SIG-M5 treated with dmso at 0.1 percent for 504 hours (cell line): ENCODE results near the gene PLEKHA4.
A peak's percentile ranks its signal among the peaks of the same experiment; 100 is the strongest.
"Not testable (repeated sequence)": the region's sequence is repeated elsewhere in the genome, so short reads cannot be mapped to it uniquely, and the experiment has no call there.

ENCODE experiments used
- DNase-seq: peaks from one replicate; lab custom pipeline; 2025; ENCODE audit not compliant: unreplicated experiment; lab: John Stamatoyannopoulos, UW

The PLEKHA4 gene

DNA sequence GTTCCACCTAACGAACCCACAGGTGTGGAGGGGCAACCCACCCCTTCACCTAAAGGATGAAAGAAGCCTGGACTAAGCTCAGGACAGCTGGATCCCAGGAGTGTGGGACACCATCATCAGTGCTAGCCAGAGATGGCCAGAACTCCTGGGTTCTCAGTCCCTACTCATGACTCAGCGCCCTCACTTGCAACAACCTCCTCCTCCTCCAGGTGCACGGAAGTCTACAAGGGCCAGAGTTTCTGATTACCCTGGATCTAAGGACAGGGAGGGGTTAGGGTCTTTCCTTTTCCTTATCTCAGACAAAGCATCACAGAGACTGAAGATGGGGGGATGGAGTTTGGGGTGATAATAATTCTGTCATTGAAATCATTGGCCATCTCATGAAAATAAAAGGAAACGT is 22.1 kb upstream of the PLEKHA4 start:
- DNase-seq: no peak

- not testable (repeated sequence) for DNase-seq
These were observed 21.1 kb upstream of the PLEKHA4 start for GRCh38 chr19:48889496-48889895.

DNA sequence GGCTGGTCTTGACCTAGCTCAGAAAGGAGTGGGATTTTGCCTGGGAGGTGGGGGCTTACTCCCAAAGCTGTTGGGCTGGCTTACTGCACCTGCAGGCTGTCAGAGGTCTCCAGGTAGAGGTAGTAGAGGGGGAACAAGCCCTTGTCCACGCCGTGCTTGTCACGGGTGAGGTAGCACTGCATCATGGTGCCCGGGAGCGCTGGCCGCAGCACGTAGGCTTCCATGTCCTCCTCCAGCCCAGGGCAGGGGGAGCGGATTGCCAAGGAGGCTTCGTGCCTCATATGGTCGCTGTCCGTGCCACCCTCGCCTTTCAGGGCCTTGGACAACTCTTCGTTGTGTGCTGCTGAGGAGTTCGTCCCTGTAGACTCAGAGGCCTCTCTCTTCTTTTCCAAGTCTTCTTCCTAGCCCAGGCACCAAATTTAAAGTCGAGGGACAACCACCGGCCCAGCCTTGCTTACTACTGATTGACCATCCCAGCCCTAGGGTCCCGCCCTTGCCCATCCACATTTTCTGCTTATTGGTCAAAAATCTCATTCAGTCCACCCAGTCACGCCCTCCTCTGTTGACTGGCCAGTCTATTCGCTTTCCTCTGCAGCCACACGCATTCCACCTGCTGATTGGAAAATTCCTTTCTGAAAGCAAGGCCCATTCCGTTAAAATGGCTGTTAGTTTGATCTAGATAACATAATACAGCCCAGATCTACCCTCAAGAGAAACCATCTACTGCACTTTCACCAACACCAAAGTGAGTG is 19.6 kb upstream of the PLEKHA4 start:
- DNase-seq: no peak

DNA sequence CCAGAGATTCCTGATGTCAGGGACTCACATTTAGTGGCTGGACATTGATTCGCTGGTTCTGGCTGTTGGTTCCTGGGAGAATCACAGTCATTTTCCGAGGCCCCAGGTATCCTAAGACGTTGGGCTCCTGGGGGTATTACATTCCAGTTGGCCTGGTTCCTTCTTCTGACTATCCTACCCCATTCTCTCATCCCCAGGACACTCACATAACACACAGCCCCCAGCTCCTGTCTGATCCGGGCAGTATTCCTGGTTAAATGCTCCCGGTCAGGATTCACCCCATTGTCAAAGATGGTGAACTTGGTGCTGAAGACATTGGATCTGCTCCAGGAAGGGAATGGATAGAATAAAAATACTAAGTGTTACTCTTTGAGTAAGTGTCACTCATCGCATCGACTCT is 15.3 kb upstream of the PLEKHA4 start:
- no peak for DNase-seq

GRCh38 chr19:48881741-48882657 is 13.6 kb upstream of the PLEKHA4 start:
- peak; percentile 35 for DNase-seq

- DNase-seq: not testable (repeated sequence)
These were observed 11.3 kb upstream of the PLEKHA4 start for GRCh38 chr19:48879696-48880095.

DNA sequence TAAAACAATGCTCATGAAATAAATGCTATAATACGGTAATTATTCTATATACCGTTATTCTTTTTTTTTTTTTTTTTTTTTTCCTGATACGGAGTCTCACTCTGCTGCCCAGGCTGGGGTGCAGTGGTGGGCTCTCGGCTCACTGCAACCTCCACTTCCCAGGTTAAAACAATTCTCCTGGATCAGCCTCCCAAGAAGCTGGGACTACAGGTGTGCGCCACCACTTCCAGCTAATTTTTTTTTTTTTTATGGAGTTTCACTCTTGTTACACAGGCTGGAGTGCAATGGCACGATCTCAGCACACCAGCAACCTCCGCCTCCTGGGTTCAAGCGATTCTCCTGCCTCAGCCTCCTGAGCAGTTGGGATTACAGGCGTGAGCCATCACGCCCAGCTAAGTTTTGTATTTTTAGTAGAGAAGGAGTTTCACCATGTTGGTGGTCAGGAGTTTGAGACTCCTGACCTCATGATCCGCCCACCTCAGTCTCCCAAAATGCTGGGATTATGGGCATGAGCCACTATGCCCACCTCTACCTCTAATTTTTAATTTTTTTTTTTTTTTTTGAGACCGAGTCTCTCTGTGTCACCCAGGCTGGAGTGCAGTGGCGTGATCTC is 10.7 kb upstream of the PLEKHA4 start:
- DNase-seq: no peak

DNA sequence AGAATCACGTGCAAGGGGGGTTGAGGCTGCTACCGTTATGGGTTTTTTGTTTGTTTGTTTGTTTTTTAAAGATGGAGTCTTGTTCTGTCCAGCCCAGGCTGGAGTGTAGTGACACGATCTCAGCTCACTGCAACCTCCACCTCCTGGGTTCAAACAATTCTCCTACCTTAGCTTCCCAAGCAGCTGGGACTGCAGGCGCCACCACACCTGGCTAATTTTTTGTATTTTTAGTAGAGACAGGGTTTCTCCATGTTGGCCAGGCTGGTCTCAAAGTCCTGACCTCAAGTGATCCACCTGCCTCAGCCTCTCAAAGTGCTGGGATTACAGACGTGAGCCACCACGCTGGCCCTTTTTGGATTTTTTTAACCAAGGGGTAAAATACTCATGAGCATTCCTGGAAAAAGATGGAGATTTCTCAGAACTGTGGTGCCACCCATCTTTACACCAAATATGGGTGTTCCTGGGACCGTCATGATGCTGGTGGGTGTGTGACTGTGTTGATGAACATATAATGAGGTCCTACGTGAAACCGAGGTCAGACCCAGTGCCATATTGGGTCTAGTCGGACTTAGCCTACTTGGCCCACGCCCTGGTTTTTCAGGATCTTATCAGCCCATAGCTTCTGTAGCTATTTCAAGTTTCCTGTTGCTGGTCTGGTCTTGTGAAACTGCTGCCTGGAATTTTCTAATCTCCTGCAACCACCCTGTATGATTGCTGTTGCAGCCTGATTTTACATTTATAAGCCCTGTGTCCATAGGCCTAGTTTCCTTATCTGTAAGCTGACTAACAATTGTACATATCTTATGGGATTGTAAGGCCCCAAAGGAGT is 10.0 kb upstream of the PLEKHA4 start:
- DNase-seq: no peak

DNA sequence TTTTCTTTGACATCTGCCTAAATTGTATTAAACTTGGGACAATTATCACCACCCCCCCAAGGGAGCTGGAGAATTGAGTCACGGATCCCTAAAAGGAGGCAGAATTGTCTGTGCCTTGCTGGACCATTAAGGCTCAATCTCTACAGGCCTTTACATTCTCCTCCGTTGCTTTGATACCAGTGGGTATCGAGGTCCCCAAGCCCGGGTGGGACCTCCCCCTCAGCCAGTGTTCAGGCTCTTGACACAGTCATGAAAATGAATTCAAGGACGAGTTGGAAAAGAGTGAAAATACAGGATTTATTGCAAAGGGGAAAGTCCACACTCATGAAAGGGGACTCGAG is 9.4 kb upstream of the PLEKHA4 start:
- no peak for DNase-seq

DNA sequence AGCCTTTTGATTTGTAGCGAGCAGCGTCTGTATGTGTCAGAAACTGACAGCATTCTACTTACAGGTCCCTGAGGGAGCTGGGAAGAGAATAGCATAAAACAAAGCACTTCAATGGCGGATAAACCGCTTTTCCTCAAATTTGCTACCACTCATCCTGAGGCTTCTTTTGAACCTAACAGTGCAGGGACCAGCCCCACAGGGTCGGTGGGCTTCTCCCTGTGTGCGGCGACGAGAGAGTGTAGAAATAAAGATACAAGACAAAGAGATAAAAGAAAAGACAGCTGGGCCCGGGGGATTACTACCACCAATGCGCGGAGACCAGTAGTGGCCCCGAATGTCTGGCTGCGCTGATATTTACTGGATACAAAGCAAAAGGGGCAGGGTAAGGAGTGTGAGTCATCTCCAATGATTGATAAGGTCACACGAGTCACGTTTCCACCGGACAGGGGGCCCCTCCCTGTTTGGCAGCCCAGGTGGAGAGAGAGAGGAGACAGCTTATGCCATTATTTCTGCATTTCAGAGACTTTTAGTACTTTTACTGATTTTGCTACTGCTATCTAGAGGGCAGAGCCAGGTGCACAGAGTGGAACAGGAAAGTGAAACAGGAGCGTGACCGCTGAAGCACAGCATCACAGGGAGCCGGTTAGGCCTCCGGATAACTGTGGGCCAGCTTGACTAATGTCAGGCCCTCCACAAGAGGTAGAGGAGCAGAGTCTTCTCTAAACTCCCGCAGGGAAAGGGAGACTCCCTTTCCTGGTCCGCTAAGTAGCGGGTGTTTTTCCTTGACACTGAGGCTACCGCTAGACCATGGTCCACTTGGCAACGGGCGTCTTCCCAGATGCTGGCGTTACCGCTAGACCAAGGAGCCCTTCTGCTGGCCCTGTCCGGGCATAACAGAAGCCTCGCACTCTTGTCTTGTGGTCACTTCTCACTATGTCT is 7.9 kb upstream of the PLEKHA4 start:
- not testable (repeated sequence) for DNase-seq

DNA sequence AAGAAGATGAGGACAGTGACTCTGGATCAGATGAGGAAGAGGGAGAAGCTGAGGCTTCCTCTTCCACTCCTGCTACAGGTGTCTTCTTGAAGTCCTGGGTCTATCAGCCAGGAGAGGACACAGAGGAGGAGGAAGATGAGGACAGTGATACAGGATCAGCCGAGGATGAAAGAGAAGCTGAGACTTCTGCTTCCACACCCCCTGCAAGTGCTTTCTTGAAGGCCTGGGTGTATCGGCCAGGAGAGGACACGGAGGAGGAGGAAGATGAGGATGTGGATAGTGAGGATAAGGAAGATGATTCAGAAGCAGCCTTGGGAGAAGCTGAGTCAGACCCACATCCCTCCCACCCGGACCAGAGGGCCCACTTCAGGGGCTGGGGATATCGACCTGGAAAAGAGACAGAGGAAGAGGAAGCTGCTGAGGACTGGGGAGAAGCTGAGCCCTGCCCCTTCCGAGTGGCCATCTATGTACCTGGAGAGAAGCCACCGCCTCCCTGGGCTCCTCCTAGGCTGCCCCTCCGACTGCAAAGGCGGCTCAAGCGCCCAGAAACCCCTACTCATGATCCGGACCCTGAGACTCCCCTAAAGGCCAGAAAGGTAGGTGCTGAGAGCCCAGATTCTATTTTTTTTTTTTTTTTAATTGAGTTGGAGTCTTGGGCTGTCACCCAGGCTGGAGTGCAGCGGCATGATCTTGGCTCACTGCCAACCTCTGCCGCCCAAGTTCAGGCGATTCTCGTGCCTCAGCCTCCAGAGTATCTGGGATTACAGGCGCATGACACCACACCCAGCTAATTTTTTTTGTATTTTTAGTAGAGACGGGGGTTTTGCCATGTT is 6.1 kb upstream of the PLEKHA4 start:
- DNase-seq: peak; percentile 14

DNA sequence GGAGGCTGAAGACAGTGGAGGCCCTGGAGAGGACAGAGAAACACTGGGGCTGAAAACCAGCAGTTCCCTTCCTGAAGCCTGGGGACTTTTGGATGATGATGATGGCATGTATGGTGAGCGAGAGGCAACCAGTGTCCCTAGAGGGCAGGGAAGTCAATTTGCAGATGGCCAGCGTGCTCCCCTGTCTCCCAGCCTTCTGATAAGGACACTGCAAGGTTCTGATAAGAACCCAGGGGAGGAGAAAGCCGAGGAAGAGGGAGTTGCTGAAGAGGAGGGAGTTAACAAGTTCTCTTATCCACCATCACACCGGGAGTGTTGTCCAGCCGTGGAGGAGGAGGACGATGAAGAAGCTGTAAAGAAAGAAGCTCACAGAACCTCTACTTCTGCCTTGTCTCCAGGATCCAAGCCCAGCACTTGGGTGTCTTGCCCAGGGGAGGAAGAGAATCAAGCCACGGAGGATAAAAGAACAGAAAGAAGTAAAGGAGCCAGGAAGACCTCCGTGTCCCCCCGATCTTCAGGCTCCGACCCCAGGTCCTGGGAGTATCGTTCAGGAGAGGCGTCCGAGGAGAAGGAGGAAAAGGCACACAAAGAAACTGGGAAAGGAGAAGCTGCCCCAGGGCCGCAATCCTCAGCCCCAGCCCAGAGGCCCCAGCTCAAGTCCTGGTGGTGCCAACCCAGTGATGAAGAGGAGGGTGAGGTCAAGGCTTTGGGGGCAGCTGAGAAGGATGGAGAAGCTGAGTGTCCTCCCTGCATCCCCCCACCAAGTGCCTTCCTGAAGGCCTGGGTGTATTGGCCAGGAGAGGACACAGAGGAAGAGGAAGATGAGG is 5.3 kb upstream of the PLEKHA4 start:
- no peak for DNase-seq

DNA sequence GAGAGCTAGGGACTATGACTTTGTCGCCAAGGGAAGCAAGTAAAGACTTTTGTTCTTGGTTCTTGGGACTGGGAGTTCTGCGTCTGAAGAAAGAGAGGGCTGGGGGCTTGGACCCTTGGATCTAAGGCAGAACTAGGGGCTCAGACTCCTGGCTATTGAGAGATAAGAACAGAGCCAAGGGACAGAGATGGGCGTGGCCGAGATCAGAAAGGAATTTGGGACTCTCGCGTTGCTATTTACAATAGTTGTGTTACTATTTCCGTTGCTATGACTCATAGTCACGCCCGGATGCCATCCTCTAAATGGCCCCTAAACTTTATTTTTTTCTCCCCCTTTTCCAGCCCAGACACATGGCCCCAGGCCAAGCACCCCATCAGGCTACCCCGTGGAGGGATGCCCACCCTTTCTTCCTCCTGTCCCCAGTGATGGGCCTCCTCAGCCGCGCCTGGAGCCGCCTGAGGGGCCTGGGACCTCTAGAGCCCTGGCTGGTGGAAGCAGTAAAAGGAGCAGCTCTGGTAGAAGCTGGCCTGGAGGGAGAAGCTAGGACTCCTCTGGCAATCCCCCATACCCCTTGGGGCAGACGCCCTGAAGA is 4.6 kb upstream of the PLEKHA4 start:
- peak; percentile 94 for DNase-seq

GRCh38 chr19:48872182-48872883 is 3.9 kb upstream of the PLEKHA4 start, which contains the start of gene PPP1R15A:
Gene PPP1R15A, plus strand, starts transcription at chr19:48872421. Its CDS starts 813 bp downstream, at chr19:48873234.
- peak; percentile 90 for DNase-seq

DNA sequence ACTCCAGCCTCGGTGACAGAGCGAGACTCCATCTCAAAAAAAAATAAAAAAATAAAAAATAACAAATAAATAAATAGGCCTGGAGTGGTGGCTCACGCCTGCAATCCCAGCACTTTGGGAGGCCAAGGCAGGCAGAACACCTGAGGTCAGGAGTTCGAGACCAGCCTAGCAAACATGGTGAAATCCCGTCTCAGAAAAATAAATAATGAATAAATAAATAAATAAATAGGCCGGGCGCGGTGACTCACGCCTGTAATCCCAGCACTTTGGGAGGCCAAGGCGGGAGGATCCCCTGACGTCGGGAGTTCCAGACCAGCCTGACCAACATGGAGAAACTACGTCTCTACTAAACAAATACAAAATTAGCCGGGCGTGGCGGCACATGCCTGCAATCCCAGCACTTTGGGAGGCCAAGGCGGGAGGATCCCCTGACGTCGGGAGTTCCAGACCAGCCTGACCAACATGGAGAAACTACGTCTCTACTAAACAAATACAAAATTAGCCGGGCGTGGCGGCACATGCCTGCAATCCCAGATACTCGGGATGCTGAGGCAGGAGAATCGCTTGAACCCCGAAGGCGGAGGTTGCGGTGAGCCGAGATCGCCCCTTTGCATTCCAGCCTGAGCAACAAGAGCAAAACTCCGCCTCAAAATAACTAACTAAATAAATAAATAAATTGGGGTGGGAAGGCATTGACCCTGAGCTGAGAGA is 3.2 kb upstream of the PLEKHA4 start:
- DNase-seq: not testable (repeated sequence)

- no peak for DNase-seq
These were observed 1.6 kb upstream of the PLEKHA4 start for GRCh38 chr19:48870048-48870447.
